MM.1S (cell line): ENCODE measurements around the gene TPD52L2.

ENCODE experiments used
- EZH2 ChIP-seq: fragments of 300-600 bp; sonication (generic); optimal IDR thresholded peaks from 2 replicates; pipeline ENCODE3; 2017; ENCODE audit warnings: low read depth, mild to moderate bottlenecking, antibody characterized with exemption, low read length, mixed read lengths
- EZH2phosphoT487 ChIP-seq: fragments of 300-600 bp; sonication (generic); IDR thresholded peaks from 2 replicates; pipeline ENCODE4 v1.6.1; 2018; ENCODE audit warnings: antibody characterized with exemption, low read length
- TF ChIP-seq, protein P1 (sequence below): fragments of 300-600 bp; sonication (generic); IDR thresholded peaks from 2 replicates; pipeline ENCODE4 v1.5.1; 2016; ENCODE audit warnings: antibody characterized with exemption, low read length, mixed read lengths

- TF ChIP-seq EZH2 (no peak), EZH2phosphoT487 (no peak)
- TF ChIP-seq, protein P1, sequence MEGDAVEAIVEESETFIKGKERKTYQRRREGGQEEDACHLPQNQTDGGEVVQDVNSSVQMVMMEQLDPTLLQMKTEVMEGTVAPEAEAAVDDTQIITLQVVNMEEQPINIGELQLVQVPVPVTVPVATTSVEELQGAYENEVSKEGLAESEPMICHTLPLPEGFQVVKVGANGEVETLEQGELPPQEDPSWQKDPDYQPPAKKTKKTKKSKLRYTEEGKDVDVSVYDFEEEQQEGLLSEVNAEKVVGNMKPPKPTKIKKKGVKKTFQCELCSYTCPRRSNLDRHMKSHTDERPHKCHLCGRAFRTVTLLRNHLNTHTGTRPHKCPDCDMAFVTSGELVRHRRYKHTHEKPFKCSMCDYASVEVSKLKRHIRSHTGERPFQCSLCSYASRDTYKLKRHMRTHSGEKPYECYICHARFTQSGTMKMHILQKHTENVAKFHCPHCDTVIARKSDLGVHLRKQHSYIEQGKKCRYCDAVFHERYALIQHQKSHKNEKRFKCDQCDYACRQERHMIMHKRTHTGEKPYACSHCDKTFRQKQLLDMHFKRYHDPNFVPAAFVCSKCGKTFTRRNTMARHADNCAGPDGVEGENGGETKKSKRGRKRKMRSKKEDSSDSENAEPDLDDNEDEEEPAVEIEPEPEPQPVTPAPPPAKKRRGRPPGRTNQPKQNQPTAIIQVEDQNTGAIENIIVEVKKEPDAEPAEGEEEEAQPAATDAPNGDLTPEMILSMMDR: no peak
Measured at GRCh38 chr20:63840405-63840828, 24.7 kb upstream of the TPD52L2 start.
